HK-2 (cell line): ENCODE results near the gene CAT.
"Not testable (repeated sequence)": the region's sequence is repeated elsewhere in the genome, so short reads cannot be mapped to it uniquely, and the experiment has no call there.

ENCODE experiments used
- DNase-seq: peaks from one replicate; pipeline ENCODE4 v3.0.0-alpha.2; 2018; ENCODE audit not compliant: unreplicated experiment

Gene CAT

GRCh38 chr11:34438529-34439507 is at the start of gene CAT:
TSS of gene CAT (plus strand) at chr11:34438934. CDS start at chr11:34439014, 80 bp downstream.
- DNase-seq: peak; percentile 95

GRCh38 chr11:34394771-34395300 is 43.9 kb upstream of the CAT start:
- DNase-seq: no peak

GRCh38 chr11:34395916-34396550 is 42.7 kb upstream of the CAT start:
- no peak for DNase-seq

GRCh38 chr11:34397120-34397519 is 41.6 kb upstream of the CAT start:
- no peak for DNase-seq

- DNase-seq: no peak
Observed at GRCh38 chr11:34397811-34398210, 40.9 kb upstream of the CAT start.

- no peak for DNase-seq
Observed at GRCh38 chr11:34403431-34403830, 35.3 kb upstream of the CAT start.

GRCh38 chr11:34404280-34404679 is 34.5 kb upstream of the CAT start:
- DNase-seq: no peak

GRCh38 chr11:34405079-34405858 is 33.5 kb upstream of the CAT start:
- DNase-seq: no peak

- DNase-seq: no peak
Observed at GRCh38 chr11:34406413-34406812, 32.3 kb upstream of the CAT start.

GRCh38 chr11:34407121-34407813 is 31.5 kb upstream of the CAT start:
- DNase-seq: no peak

- no peak for DNase-seq
Observed at GRCh38 chr11:34408580-34409172, 30.1 kb upstream of the CAT start.

GRCh38 chr11:34411111-34411510 is 27.6 kb upstream of the CAT start:
- DNase-seq: no peak

- DNase-seq: no peak
Observed at GRCh38 chr11:34411791-34412190, 26.9 kb upstream of the CAT start.

GRCh38 chr11:34413263-34413662 is 25.5 kb upstream of the CAT start:
- DNase-seq: no peak

- no peak for DNase-seq
Observed at GRCh38 chr11:34415538-34415937, 23.2 kb upstream of the CAT start.

GRCh38 chr11:34416088-34416487 is 22.6 kb upstream of the CAT start:
- no peak for DNase-seq

GRCh38 chr11:34416766-34417165 is 22.0 kb upstream of the CAT start:
- DNase-seq: no peak

- no peak for DNase-seq
Observed at GRCh38 chr11:34417202-34417601, 21.5 kb upstream of the CAT start.

GRCh38 chr11:34419158-34419557 is 19.6 kb upstream of the CAT start:
- DNase-seq: no peak

GRCh38 chr11:34423300-34423699 is 15.4 kb upstream of the CAT start:
- DNase-seq: no peak

GRCh38 chr11:34424826-34425225 is 13.9 kb upstream of the CAT start:
- DNase-seq: not testable (repeated sequence)
